IMR-90 (cell line): Measurements from ENCODE around the gene INTS6L. TPM values are rescaled to one million over a fixed set of nuclear protein-coding genes. Genes with fewer than 3 reads are reported as not detected.

Experiments
- ATAC-seq: fragments of 200-7000 bp; cut with Tn5 transposase; 2 replicates; pipeline ENCODE4 v1.9.1; 2020; ENCODE audit warnings: low read depth, mild to moderate bottlenecking, moderate library complexity
- BruUV-seq: library from RNA; stranded (reverse); fragments of 400-500 nt; replicated peaks from 2 replicates; lab custom pipeline; 2021; lab: Mats Ljungman, UMichigan
- CTCF ChIA-PET: fragments of 300-600 bp; formaldehyde crosslinking; extraction: SDS; loops from one replicate; lab custom pipeline; 2021; ENCODE audit warnings: antibody characterized with exemption; lab: Yijun Ruan, JAX
- POLR2A ChIA-PET: fragments of 300-600 bp; sonication (Branson Sonifier 250); formaldehyde crosslinking; loops from one replicate; lab custom pipeline; 2022; ENCODE audit warnings: antibody characterized with exemption; ENCODE audit not compliant: unreplicated experiment; lab: Charles Lee
- DNase-seq: peaks from one replicate; pipeline ENCODE4 v3.0.0; 2013
- H2AFZ ChIP-seq: replicated peaks from 2 replicates; pipeline ENCODE3; 2013; ENCODE audit warnings: low read length, mild to moderate bottlenecking; ENCODE audit not compliant: poor library complexity
- H2AK5ac ChIP-seq: 2 replicates; pipeline ENCODE4 v1.6.1; 2013; ENCODE audit warnings: low read depth, low read length, inconsistent platforms
- H2AK9ac ChIP-seq: replicated peaks from 2 replicates; pipeline ENCODE3; 2013; ENCODE audit warnings: mild to moderate bottlenecking, low read depth, low read length, moderate library complexity; ENCODE audit not compliant: poor library complexity
- H2BK120ac ChIP-seq: 2 replicates; pipeline ENCODE4 v1.6.1; 2013; ENCODE audit warnings: low read depth, low read length, inconsistent platforms
- H2BK15ac ChIP-seq: 3 replicates; pipeline ENCODE4 v1.6.1; 2013; ENCODE audit warnings: low read depth, low read length, inconsistent platforms
- H2BK20ac ChIP-seq: 2 replicates; pipeline ENCODE4 v1.6.1; 2013; ENCODE audit warnings: low read depth, mild to moderate bottlenecking, inconsistent platforms, low read length, moderate library complexity
- H2BK5ac ChIP-seq: 2 replicates; pipeline ENCODE4 v1.6.1; 2013; ENCODE audit warnings: mild to moderate bottlenecking, low read depth, low read length, inconsistent platforms; ENCODE audit not compliant: poor library complexity, severe bottlenecking
- H3K14ac ChIP-seq: replicated peaks from 2 replicates; pipeline ENCODE4 v1.6.1; 2013; ENCODE audit warnings: low read depth, low read length, inconsistent platforms
- H3K18ac ChIP-seq: 2 replicates; pipeline ENCODE4 v1.6.1; 2013; ENCODE audit warnings: low read depth, low read length, control low read depth
- H3K23ac ChIP-seq: 2 replicates; pipeline ENCODE4 v1.6.1; 2013; ENCODE audit warnings: low read depth, low read length, inconsistent platforms
- H3K27ac ChIP-seq: 2 replicates; pipeline ENCODE4 v1.5.1; 2013; ENCODE audit warnings: mild to moderate bottlenecking, control low read depth, low read length; ENCODE audit not compliant: insufficient read depth
- H3K27me3 ChIP-seq: 2 replicates; pipeline ENCODE4 v1.6.1; 2013; ENCODE audit warnings: low read length; ENCODE audit not compliant: control insufficient read depth, insufficient read depth
- H3K36me3 ChIP-seq: 2 replicates; pipeline ENCODE4 v1.6.1; 2013; ENCODE audit warnings: low read length, mixed read lengths; ENCODE audit not compliant: control insufficient read depth, insufficient read depth
- H3K4ac ChIP-seq: 2 replicates; pipeline ENCODE4 v1.6.1; 2013; ENCODE audit warnings: low read depth, low read length, inconsistent platforms
- H3K4me1 ChIP-seq: 2 replicates; pipeline ENCODE4 v1.6.1; 2013; ENCODE audit warnings: low read length, mixed read lengths; ENCODE audit not compliant: control insufficient read depth, insufficient read depth
- H3K4me2 ChIP-seq: 2 replicates; pipeline ENCODE4 v1.6.1; 2013; ENCODE audit warnings: low read depth, mild to moderate bottlenecking, control low read depth, low read length, moderate library complexity
- H3K4me3 ChIP-seq: 2 replicates; pipeline ENCODE4 v1.5.1; 2013; ENCODE audit warnings: low read depth, mild to moderate bottlenecking, control low read depth, low read length, moderate library complexity; ENCODE audit not compliant: insufficient read depth
- H3K56ac ChIP-seq: 2 replicates; pipeline ENCODE4 v1.6.1; 2013; ENCODE audit warnings: low read length, inconsistent platforms; ENCODE audit not compliant: insufficient read depth; ENCODE audit errors: extremely low read depth
- H3K79me1 ChIP-seq, 2 experiments: 2 replicates each; pipeline ENCODE4 v1.6.1; 2013; ENCODE audit warnings: low read length in 2 of 2, inconsistent platforms in 1 of 2, low read depth in 1 of 2
- H3K9ac ChIP-seq: 2 replicates; pipeline ENCODE4 v1.6.1; 2013; ENCODE audit warnings: low read depth, low read length, control low read depth
- H3K9me1 ChIP-seq: 2 replicates; pipeline ENCODE4 v1.6.1; 2013; ENCODE audit warnings: low read length, inconsistent platforms; ENCODE audit not compliant: insufficient read depth
- H3K9me3 ChIP-seq: 2 replicates; pipeline ENCODE4 v1.6.1; 2013; ENCODE audit warnings: low read length; ENCODE audit not compliant: control insufficient read depth, insufficient read depth
- H4K20me1 ChIP-seq: 2 replicates; pipeline ENCODE4 v1.6.1; 2013; ENCODE audit warnings: low read length, inconsistent platforms; ENCODE audit not compliant: insufficient read depth
- H4K5ac ChIP-seq: 2 replicates; pipeline ENCODE4 v1.6.1; 2013; ENCODE audit warnings: mild to moderate bottlenecking, low read depth, low read length, control low read depth
- H4K8ac ChIP-seq, 2 experiments: 2 replicates each; pipeline ENCODE4 v1.6.1; 2013; ENCODE audit warnings: low read depth in 2 of 2, low read length in 2 of 2, control low read depth in 1 of 2, inconsistent platforms in 1 of 2
- H4K91ac ChIP-seq: 2 replicates; pipeline ENCODE4 v1.6.1; 2013; ENCODE audit warnings: low read depth, low read length, inconsistent platforms; ENCODE audit not compliant: insufficient read depth
- BHLHE40 ChIP-seq: fragments of 150-350 bp; IDR thresholded peaks from 2 replicates; pipeline ENCODE4 v1.6.1; 2016; ENCODE audit warnings: mild to moderate bottlenecking, low read depth, low read length
- CHD1 ChIP-seq: IDR thresholded peaks from 2 replicates; pipeline ENCODE4 v1.6.1; 2012; ENCODE audit warnings: low read depth, low read length, improper control_type of control experiment
- FOS ChIP-seq: fragments of 150-350 bp; IDR thresholded peaks from 2 replicates; pipeline ENCODE4 v1.6.1; 2016; ENCODE audit warnings: low read depth, low read length
- MAZ ChIP-seq: IDR thresholded peaks from 2 replicates; pipeline ENCODE4 v1.6.1; 2012; ENCODE audit warnings: low read depth, mild to moderate bottlenecking, low read length, improper control_type of control experiment, moderate library complexity, borderline replicate concordance
- MXI1 ChIP-seq: IDR thresholded peaks from 2 replicates; pipeline ENCODE4 v1.6.1; 2012; ENCODE audit warnings: low read depth, mild to moderate bottlenecking, low read length, moderate library complexity, borderline replicate concordance
- RAD21 ChIP-seq: IDR thresholded peaks from 2 replicates; pipeline ENCODE4 v1.6.1; 2012; ENCODE audit warnings: low read length, improper control_type of control experiment
- RCOR1 ChIP-seq: IDR thresholded peaks from 2 replicates; pipeline ENCODE4 v1.6.1; 2012; ENCODE audit warnings: mild to moderate bottlenecking, low read length, improper control_type of control experiment; ENCODE audit not compliant: insufficient replicate concordance
- RFX5 ChIP-seq: IDR thresholded peaks from 2 replicates; pipeline ENCODE4 v1.8.0; 2012; ENCODE audit warnings: low read depth, mild to moderate bottlenecking, low read length, moderate library complexity
- WGBS, 2 experiments: methylation state at CpG; one replicate each; pipeline versions ENCODE4 v1.1.5 to v1.1.7; 2013; ENCODE audit warnings: missing lambda C conversion rate in 2 of 2; ENCODE audit not compliant: insufficient read length in 1 of 2; ENCODE audit errors: extremely low coverage in 2 of 2; 5-methylcytosine and 5-hydroxymethylcytosine counted together
- dilution Hi-C: fragments of 300-500 bp; cut with HindIII; formaldehyde crosslinking; loops from one replicate; pipeline ENCODE4 v1.14.3; 2018; ENCODE audit warnings: low sequenced_read_pairs; ENCODE audit not compliant: unreplicated experiment
- in situ Hi-C: fragments of 300-500 bp; cut with MboI; formaldehyde crosslinking; loops from 3 replicates; pipeline ENCODE4 v1.14.3; 2019; ENCODE audit warnings: low sequenced_read_pairs, inconsistent platforms, mixed read lengths
- intact Hi-C: fragments of 100-400 bp; cut with micrococcal nuclease; formaldehyde crosslinking; loops from 2 replicates; pipeline ENCODE4 v1.10.0; 2022
- polyA plus RNA-seq, 3 experiments: library from polyadenylated mRNA; depleted of rRNA; stranded (reverse); fragments of >200 nt; gene quantifications; 2 replicates each; pipeline ENCODE4 v1.2.3, GENCODE V29; 2012; ENCODE audit warnings: low replicate concordance in 1 of 3
- total RNA-seq: library from RNA; depleted of rRNA; stranded (reverse); fragments of >200 nt; gene quantifications from 2 replicates; pipeline ENCODE4 v1.2.3, GENCODE V29; 2012

INTS6L gene
- total and polyA plus RNA-seq, 2 of the 4 experiments (the other 2 are of a cell fraction): 2.7 to 5.1 TPM

DNA sequence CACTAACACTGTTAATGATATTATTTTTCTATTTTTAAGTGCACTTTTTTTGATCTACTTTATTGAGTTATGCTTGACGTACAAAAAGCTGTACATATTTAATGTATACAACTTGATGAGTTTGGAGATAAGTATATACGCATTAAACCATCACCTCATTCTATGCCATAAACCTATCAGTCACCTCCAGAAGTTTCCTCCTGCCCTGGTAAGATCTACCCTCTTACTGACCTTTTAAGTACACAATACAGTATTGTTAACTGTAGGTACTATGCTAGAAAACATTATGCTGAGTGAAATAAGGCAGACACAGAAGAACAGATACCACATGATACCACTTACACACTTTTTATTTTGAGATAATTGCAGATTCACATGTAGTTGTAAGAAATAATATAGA is 36.9 kb downstream of the INTS6L start:
- BruUV-seq: no TSS peak
- no peaks in the 10 kb centered on the region for H3K36me3 ChIP-seq
- no peak overlapping the region for H2BK15ac ChIP-seq
- H3K4ac ChIP-seq: no peak overlapping the region
- H2AK9ac ChIP-seq: no peak overlapping the region
- no CpG with 5 or more reads among the region's 2 CpGs for WGBS, 2 experiments
- no peaks in the 10 kb centered on the region for H3K27me3 ChIP-seq
- H3K14ac ChIP-seq: no peak overlapping the region
- H3K27ac ChIP-seq: no peak overlapping the region
- no peak for ATAC-seq
- no peak overlapping the region for H2AFZ ChIP-seq
- H3K56ac ChIP-seq: no peak overlapping the region
- dilution Hi-C loops: no loop called here
- POLR2A ChIA-PET: no interaction called here
- no peaks in the 10 kb centered on the region for H3K9me1 ChIP-seq
- H4K5ac ChIP-seq: no peak overlapping the region
- H3K9me3 ChIP-seq: no peaks in the 10 kb centered on the region
- no peak overlapping the region for H3K23ac ChIP-seq
- in situ Hi-C loops: no loop called here
- no peaks in the 10 kb centered on the region for H3K4me1 ChIP-seq
- no peak for TF ChIP-seq RFX5
- no peak for TF ChIP-seq MAZ
- no peak for TF ChIP-seq MXI1
- TF ChIP-seq CHD1: no peak
- TF ChIP-seq RAD21: no peak
- no peak for TF ChIP-seq RCOR1
- TF ChIP-seq FOS: no peak
- TF ChIP-seq BHLHE40: no peak
- no peaks in the 10 kb centered on the region for H3K79me1 ChIP-seq
- no peak overlapping the region for H2AK5ac ChIP-seq
- H4K20me1 ChIP-seq: no peaks in the 10 kb centered on the region
- no peak overlapping the region for H4K91ac ChIP-seq
- no peak overlapping the region for H3K4me3 ChIP-seq
- intact Hi-C loops: no loop called here
- H2BK120ac ChIP-seq: no peak overlapping the region
- H3K18ac ChIP-seq: no peak overlapping the region
- no peak overlapping the region for H3K9ac ChIP-seq
- no peak overlapping the region for H3K4me2 ChIP-seq
- H2BK20ac ChIP-seq: no peak overlapping the region
- no peak overlapping the region for H4K8ac ChIP-seq
- no peak overlapping the region for H2BK5ac ChIP-seq
- CTCF ChIA-PET: no interaction called here
- DNase-seq: no peak
